Cardiac septum (tissue), 1 donor: ENCODE data around the gene PI4KA. TPM values are rescaled to one million over a fixed set of nuclear protein-coding genes. Genes with fewer than 3 reads are reported as not detected.

Source experiments
- DNase-seq: peaks from one replicate; pipeline ENCODE4 v3.0.0-alpha.2; 2020; ENCODE audit warnings: low spot score
- intact Hi-C: fragments of 100-400 bp; cut with DNase I; formaldehyde crosslinking; loops from one replicate; pipeline ENCODE4 v1.14.0; 2022
- total RNA-seq: library from RNA; stranded (reverse); fragmentation: NEBNext Ultra II Directional; extraction: Animal tissue kit (Norgen Biotek cat#: 25700); gene quantifications from one replicate; pipeline ENCODE4 v1.2.1, GENCODE V29; 2021
- donor health status: DM: no; HTN: no; CAD: no.

The PI4KA gene
- total RNA-seq, 1 donor from 2014 or later: 52.6 TPM

DNA sequence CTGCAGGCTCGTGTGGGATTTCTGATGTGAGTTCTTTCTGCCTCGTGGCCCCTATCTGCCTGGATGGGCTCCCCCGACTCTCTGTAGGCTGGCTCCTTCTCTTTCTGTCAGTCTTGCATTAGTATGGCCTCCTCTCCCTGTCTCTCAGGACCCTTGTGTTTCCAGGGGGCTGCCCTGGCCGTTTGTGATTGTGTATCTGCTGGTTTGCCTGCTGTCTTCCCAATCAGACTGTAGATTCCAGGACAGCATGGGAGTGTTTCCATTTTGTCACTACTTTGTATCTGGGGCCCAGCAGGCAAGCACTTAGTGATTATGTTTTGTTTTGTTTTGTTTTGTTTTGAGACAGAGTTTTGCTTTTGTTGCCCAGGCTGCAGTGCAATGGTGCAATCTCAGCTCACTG lies 25.8 kb upstream of the PI4KA start:
- no peak for DNase-seq
- intact Hi-C loops: loop anchor here (10.0 kb wide), 1 partner anchor 220 kb away; no protein-coding TSS in a partner anchor

DNA sequence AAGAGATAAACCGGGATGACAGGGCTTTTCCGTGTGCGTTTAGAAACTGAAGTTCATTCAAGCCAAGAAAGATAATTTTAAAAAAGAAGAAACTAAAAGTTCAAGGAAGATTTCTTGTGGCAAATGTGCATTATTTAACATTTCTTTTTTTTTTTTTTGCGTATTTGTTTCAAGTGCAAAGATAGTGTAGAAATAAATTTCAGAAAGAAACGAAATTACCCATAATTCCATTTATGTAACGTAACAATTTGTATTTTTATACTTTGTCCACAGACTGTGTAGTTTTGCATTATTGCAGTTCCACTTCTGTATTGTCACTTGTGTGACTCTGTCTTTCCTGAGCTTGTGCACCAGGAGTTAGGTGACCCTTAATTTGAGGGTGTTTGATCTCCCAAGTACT lies 24.2 kb upstream of the PI4KA start:
- DNase-seq: no peak
- intact Hi-C loops: loop anchor here (10.0 kb wide), 1 partner anchor 222 kb away; no protein-coding TSS in a partner anchor

DNA sequence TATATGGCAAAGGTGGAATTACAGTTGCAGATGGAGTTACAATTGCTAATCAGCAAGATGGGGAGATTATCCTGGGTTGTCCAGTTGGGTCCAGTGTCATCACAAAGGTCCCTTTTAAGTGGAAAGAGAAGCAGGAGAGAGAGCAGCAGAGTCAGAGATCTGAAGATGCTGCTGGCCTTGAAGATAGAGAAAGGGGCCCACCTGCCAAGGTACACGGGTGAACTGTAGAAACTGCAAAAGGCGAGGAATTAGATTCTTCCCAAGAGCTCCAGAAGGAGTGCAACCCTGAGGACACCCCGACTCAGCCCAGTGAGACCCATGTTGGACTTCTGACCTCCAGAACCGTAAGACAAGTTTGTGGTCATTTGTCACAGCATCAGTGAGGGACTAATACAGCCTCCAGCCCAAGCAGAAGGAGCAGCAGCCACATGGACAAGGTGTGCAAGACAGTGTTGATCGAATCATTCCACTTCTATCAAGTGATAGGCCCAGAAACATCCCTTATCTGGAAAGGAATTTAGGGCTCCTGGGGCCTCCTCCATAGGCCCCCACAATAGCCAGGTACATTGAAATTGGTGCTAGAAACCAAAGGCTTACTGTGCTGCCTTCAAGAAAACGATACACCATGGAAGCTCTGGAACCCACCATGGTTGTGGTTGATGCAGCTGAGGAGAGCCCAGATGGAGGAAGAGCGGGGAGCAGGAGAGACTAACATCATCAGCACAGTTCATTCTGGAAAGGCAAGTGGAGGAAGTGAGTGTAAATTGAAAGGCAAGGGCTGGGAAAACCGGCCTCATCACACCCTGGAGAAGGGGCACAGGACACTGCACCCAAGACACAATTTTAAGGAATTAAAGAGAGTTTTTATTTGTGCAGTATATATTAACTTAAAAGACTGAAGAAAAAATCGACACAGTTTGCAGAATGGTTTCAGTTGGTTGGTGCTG lies 23.5 kb upstream of the PI4KA start:
- intact Hi-C loops: loop anchor here (10.0 kb wide), 1 partner anchor 223 kb away; no protein-coding TSS in a partner anchor
- DNase-seq: no peak

DNA sequence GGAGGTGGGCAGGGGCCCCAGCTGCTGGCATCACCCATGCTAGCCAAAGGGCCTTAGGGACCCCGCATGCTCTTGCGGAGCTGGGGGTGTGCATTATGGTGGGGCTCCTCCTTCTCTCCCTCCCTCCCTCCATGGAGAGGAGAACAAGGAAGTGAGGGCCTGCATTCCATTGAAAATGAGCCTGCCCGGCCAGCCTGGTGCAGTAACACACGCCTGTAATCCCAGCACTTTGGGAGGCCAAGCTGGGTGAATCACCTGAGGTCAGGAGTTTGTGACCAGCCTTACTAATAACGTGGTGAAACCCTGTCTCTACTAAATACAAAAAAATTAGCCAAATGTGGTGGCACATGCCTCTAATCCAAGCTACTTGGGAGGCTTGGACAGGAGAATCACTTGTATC lies 22.6 kb upstream of the PI4KA start:
- intact Hi-C loops: loop anchor here (10.0 kb wide), 1 partner anchor 224 kb away; no protein-coding TSS in a partner anchor
- DNase-seq: no peak

DNA sequence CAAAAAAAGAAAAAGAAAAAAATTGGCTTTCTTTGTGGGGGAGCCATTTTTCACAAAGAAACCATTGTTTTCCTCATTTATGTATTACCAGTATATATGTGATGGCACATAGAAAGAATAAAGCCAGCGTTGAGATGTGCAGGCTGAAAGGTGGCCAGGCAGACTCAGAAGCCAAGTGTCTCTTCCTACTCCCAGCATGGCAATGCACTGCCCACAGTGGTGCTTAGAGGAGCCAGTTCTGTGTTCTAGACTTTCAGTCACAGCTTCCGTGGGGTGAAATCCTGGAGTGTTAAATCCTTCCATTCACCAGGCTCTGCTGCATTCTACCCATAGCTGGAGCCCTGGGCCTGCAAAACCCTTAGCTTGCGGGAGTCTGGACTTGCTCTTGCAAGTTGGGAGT lies 19.1 kb upstream of the PI4KA start:
- intact Hi-C loops: no loop called here
- DNase-seq: no peak

DNA sequence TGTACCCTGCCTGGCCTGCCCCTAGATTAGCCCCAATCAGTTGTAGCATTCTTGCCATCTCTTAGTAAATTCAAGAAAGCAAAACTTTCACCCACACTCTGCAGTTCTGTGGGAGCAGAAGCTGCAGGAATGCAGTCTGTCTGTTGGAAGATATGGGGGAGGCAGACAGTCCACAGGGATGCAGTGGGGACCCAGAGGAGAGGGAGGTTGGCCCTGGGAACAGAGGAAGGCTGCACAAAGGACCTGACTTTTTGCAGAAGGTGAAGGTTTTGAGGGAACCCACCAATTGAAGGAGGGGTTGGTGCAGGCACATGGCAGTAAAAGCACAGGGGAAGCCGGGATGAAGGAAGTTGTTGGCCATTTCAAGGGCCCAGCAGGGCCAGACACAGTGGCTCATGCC lies 16.7 kb upstream of the PI4KA start:
- DNase-seq: no peak
- intact Hi-C loops: no loop called here

DNA sequence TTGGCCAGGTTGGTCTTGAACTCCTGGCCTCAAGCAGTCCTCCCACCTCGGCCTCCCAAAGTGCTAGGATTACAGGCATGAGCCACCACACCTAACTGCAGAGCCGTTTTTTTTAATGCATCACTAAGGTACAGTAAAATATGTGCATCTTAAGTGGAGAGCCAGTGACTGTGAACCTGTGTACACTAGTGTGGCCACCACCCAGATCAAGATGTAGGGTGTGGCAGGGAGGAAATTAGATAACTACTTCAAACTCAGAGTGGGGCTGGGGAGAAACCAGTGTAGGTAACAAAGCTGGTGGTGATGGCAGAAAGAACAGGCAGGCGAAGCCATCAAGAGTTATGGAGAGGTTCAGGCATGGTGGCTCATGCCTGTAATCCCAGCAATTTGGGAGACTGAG lies 14.6 kb upstream of the PI4KA start:
- DNase-seq: no peak
- intact Hi-C loops: no loop called here

DNA sequence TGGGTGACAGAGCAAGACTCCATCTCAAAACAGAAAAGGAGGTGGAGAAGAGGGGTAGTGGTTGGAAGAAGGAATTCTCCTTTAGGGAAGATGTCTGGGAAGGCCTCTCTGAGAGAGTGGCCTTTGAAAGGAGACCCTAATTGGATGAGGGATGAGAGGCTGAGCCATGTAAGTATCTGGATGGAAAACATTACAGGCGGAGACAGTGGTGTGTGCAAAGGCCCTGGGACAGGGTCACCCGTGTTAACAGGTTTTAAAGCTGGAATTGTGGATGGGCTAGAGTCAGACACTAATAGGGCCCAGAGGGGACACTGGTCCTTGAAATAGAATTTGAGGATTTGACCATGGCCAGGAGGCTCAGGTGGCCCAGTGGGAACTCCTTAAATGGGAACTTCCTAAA lies 10.6 kb upstream of the PI4KA start:
- no peak for DNase-seq
- intact Hi-C loops: no loop called here

DNA sequence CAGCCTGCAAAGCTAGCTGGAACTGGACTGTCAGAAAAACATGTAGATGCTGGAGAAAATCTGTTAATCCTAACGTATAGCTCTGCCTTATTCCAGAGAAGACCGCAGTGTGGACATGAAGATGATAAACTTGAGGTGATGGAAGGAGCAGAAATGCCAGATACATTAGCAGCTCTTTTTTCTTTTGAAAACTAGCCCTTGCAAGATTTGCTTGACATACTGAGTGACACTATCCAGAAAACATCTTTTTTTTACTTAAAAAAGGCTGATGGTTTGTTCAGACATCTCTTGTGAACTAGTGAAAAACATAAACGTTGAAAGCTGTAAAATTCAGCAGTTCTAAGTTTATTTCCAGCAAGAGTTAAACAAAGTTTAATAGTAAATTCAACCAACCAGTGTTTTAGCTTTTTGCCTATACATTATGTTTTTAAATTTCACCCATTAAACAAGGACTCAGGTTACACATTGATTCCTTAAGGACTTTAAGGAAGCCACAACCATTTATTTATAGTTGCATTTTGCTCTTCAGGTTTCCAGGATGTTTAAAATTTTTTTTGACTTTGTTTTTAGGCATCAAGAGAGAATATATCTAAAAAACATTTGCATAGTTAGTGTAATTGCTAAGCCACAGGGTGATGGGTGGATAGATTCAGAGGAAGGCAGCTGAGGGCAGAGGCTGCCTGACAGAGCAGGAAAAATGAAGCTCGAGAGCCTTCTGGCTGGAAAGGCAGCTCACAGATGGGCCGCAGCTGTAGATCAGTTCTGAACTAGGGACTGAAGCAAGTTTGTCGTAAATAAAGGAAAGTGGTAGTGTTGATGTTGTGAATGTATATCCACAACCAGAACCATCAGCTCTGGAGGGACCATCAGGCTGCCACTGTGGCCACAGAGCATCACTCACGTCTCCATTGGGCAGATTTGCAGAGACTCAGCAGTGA lies 9.7 kb upstream of the PI4KA start:
- DNase-seq: no peak
- intact Hi-C loops: no loop called here

DNA sequence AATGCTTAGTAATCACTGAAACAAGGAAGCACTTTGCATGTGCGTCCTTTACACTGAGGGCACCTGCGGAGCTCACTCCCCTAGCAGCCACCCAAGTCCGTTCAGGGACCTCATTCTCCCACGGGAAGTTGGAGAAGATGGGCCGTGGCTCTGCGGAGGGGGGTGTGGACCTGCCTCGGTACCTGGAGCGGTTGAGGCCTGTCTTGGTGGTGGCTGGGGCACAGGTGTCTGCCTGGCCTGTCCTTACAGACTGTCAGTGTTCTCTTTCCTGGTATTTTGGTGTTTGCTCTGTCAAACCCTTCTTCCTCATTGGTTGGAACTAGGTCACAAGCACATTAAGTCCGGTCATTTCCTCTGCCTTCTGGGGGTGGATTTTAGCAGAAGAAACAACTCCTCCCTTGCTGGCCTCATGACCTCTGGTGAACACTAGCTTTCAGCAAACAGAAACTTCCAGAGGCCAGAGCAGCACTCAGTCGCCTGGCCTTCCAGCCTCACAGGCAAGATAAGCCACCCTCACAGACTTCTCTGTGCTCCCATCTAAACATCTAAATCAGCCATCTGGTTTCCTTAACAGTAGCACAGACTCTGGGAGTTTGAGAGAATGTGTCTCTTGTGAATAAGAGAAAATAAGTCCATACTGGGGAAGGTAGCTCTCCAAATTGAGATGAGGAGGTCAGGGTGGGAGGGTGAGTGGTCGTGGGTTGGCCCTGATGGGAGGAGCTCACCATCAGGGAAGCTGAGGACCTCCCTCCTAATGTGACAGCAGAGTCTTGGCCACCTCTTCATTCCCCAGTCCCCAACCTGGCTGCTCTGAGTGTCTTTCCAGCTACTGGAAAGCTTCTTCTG lies 8.8 kb upstream of the PI4KA start:
- no peak for DNase-seq
- intact Hi-C loops: no loop called here

DNA sequence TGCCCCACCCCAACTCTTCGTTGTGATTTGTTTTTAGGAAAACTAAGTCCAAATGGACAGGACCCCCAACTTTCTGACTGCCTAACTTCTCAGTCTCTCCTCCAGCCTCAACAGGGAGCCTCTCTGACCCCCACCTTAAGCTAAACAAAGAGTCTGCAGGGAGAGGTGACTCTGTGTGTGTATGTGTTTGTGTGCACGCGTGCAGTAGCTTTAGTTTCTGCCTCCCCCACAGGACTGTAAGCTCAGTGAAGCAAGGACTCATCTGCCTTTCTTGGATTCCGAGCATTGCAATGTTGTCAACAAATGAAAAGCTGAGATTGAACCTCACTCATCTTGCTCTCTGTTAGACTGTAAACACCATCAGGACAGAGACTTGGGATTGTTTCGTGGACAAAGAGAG lies 8.1 kb upstream of the PI4KA start:
- no peak for DNase-seq
- intact Hi-C loops: no loop called here

DNA sequence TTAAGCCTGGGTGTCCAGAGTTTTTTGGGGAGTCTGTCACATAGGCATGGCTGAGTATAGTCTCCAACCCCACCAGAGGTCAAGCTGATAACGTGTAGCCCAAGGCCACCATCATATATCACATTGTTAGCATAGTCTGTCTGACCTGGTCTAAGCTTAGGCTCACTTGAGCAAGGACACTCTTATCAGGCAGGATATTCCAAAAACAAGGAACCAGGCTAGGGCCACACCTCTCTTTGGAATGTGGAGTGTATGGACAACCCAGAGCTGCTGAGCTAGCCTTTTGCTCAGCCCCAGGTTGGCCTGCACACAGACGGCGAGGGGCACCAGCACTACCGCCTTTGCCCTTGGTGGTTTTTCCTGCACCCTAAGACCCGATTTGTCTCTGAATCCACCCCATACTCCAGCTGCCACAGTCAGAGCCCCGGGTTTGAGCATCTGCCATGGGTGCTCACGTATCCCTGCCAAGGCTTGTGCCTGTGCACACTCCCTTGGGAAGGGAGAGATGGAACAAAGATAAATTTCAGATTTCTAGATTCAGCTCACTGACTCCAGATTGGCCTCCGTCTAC lies 7.3 kb upstream of the PI4KA start:
- no peak for DNase-seq
- intact Hi-C loops: no loop called here

DNA sequence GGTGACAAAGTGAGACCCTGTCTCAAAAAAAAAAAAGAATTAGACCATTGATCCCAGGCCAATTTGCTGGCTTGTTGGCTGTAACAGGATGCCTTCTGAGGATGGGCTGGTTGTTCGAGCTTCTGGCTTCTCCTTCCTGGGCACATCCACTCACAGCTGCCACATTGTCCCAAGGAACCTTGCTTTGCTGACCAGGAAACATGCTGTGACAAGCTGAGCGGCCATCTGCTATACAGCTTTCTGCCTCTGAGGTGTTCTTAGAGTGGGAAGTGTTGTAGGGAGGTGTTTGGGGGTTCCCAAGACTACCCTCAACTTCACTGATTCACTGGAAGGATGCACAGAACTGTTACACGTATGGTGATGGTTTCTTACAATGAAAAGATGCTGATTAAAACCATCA lies 6.7 kb upstream of the PI4KA start:
- DNase-seq: no peak

DNA sequence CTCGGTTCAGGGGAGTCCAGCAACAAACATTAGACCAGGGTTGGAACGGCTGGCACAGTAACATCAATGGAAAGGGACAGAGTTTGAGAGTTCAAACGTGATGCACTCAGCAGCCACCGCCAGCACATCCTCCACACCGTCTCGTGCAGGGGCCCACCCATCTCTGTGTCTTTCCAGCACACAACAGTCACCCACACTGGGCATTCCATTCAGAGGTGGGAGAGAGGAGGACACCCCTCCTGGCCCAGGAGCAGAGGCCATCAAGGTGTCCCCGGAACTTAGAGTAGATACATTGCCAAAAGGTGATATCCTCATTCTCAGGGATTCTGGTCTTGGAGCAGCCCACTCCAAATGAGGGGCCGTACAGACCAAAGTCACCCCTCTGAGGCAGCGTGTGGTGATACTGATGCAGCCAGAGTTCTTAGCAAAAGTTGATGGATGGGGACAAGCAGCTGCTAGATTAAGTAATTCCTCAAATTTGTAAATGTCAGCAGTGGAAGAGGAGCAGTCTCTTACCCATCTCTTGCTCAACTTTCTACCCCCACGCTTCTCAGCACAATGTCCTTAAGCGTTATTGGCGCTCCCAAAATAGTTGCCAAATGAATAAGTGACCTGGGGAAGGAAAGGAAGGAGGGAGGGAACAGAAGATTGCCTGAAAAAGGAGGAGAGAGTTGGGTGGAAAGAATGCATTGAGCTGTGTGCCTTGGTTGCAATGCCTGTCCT lies 5.7 kb upstream of the PI4KA start:
- intact Hi-C loops: no loop called here
- no peak for DNase-seq

More for the DNA sequence above, 6.7 kb upstream of the PI4KA start:
- intact Hi-C loops: no loop called here

DNA sequence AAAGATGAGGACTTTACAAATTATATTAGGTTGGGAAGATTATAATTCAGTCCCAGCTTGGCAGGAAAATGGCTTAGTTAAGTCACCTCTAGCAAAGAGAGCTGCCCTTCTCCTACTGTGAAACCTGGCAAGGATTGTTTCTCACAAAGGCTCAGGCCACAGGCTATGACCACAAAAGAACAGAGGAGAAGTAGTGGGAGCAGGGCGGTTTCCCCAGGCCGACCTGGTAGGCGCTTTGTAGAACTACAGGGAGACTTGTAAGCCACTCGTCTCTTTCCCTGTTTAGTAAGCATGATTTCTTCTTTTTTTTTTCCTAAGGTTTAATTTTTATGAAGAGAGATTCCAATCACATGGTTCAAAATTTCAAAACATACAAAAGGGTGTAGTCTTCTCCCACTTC lies 4.8 kb upstream of the PI4KA start:
- no peak for DNase-seq
- intact Hi-C loops: no loop called here

DNA sequence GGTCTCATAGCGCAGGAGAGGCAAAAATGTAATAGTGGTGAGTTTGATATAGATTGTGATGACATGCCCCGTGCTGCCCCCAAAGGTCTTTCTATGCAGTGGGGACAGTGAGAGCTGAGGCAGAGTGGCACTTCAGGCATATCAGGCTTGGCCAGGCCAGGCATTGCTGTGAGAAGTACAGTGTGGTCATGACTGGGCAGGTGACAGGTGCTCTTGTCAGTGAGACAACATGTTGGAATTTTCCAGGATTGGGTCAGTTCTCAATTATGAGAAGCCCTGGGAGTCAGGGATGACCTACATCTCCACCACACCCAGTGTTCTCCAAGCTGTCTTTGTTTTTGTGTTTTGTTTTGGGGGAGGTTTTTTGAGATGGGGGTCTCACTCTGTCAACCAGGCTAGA lies 3.9 kb upstream of the PI4KA start:
- no peak for DNase-seq
- intact Hi-C loops: no loop called here

DNA sequence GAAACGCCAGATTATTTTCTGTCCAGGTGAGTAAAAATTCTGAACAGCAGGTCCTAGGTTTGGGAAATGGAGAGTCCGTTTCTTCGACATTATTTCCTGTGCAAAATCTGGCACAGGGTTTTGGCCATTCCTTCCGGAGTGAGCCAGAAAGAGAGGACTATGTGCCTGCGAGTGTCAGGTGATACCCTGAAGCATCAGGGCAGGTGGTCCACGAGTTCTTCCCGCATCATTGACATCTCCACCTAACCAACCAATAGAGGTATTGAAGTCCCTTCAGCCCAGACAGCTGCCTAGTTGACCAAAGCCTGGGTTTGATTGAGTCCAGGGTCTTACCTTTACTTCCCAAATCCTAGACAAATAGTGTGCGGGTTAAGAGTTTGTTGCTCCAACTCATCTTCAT lies 1.0 kb upstream of the PI4KA start:
- intact Hi-C loops: loop anchor here (5.0 kb wide), 2 partner anchors 58 to 123 kb away; partner anchors contain the start of genes CRKL and LZTR1
- no peak for DNase-seq
